ENCODE measurements around the gene ARL15. TPM values are rescaled to one million over a fixed set of nuclear protein-coding genes. Genes with fewer than 3 reads are reported as not detected.
"Not testable (repeated sequence)": the region's sequence is repeated elsewhere in the genome, so short reads cannot be mapped to it uniquely, and the experiment has no call there.

Gene ARL15
- total and polyA plus RNA-seq, 2 of the 4 experiments (the other 2 are of a cell fraction): 7.3 to 19.2 TPM

DNA sequence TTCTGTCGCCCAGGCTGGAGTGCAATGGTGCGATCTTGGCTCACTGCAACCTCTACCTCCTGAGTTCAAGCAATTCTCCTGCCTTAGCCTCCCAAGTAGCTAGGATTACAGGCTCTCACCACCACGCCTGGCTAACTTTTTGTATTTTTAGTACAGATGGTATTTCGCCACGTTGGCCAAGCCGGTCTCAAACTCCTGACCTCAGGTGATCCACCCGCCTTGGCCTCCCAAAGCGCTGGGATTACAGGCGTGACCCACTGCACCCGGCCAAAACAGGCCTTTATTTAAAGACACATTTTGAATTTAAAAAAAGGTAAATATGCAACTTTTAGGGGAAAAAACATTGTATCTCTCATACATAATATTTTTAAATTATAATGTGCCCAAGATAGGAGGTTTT is 266.1 kb downstream of the ARL15 start:
- H2BK120ac ChIP-seq (ENCODE audit: low read depth, low read length); H3K4me2 ChIP-seq (ENCODE audit: low read depth, low read length); H4K5ac ChIP-seq (ENCODE audit: low read depth, low read length); DNase-seq; BruUV-seq (replicated peaks); H2BK5ac ChIP-seq (ENCODE audit: low read depth, low read length, poor library complexity, severe bottlenecking); H3K9ac ChIP-seq (ENCODE audit: low read depth, low read length); H3K56ac ChIP-seq (ENCODE audit: extremely low read depth, insufficient read depth, low read length); POLR2A ChIA-PET (ENCODE audit: unreplicated experiment); H2AK9ac ChIP-seq (replicated peaks; ENCODE audit: low read depth, low read length, poor library complexity); H3K4ac ChIP-seq (ENCODE audit: low read depth, low read length); H3K14ac ChIP-seq (replicated peaks; ENCODE audit: low read depth, low read length); H4K91ac ChIP-seq (ENCODE audit: insufficient read depth, low read depth, low read length); H3K4me1 ChIP-seq (ENCODE audit: control insufficient read depth, insufficient read depth, low read length); H4K8ac ChIP-seq (ENCODE audit: low read depth in 2 of 2, low read length in 2 of 2); intact Hi-C loops (cut with micrococcal nuclease); dilution Hi-C loops (cut with HindIII; ENCODE audit: low sequenced_read_pairs, unreplicated experiment); H3K27ac ChIP-seq (ENCODE audit: insufficient read depth, low read length); H3K9me3 ChIP-seq (ENCODE audit: control insufficient read depth, insufficient read depth, low read length); H2AFZ ChIP-seq (replicated peaks; ENCODE audit: low read length, poor library complexity); H4K20me1 ChIP-seq (ENCODE audit: insufficient read depth, low read length); H3K23ac ChIP-seq (ENCODE audit: low read depth, low read length); H3K36me3 ChIP-seq (ENCODE audit: control insufficient read depth, insufficient read depth, low read length); in situ Hi-C loops (cut with MboI; ENCODE audit: low sequenced_read_pairs); H3K9me1 ChIP-seq (ENCODE audit: insufficient read depth, low read length); H2BK20ac ChIP-seq (ENCODE audit: low read depth, low read length); H2BK15ac ChIP-seq (ENCODE audit: low read depth, low read length); H3K27me3 ChIP-seq (ENCODE audit: control insufficient read depth, insufficient read depth, low read length); H2AK5ac ChIP-seq (ENCODE audit: low read depth, low read length); H3K4me3 ChIP-seq (ENCODE audit: insufficient read depth, low read depth, low read length); H3K18ac ChIP-seq (ENCODE audit: low read depth, low read length); ATAC-seq (ENCODE audit: low read depth); H3K79me1 ChIP-seq (ENCODE audit: low read depth in 1 of 2, low read length in 2 of 2): not testable (repeated sequence)
- CTCF ChIA-PET: interaction anchor here (0.7 kb wide), 1 partner anchor 473 kb away, joined by 5 read pairs; no protein-coding TSS in a partner anchor
- WGBS, 2 experiments (ENCODE audit: extremely low coverage in 2 of 2, insufficient read length in 1 of 2): no CpG with 5 or more reads among the region's 10 CpGs
